HepG2 (cell line): ENCODE data around the gene TBC1D2B. TPM values are rescaled to one million over a fixed set of nuclear protein-coding genes. Genes with fewer than 3 reads are reported as not detected.

Experiments
- CAMTA2 ChIP-seq: sonication (generic); formaldehyde crosslinking; IDR thresholded peaks from 2 replicates; pipeline ENCODE4 v1.4.0; 2020; ENCODE audit warnings: mild to moderate bottlenecking, missing genetic modification reagents, borderline replicate concordance
- GPBP1L1 ChIP-seq: sonication (generic); formaldehyde crosslinking; IDR thresholded peaks from 2 replicates; pipeline ENCODE4 v1.5.0; 2020; ENCODE audit warnings: mild to moderate bottlenecking, missing genetic modification reagents
- HMG20A ChIP-seq: IDR thresholded peaks from 2 replicates; pipeline ENCODE4 v1.6.1; 2016; ENCODE audit warnings: borderline replicate concordance
- HMGA1 ChIP-seq: sonication (generic); formaldehyde crosslinking; conservative IDR thresholded peaks from 2 replicates; pipeline ENCODE4 v1.4.0; 2020; ENCODE audit warnings: missing genetic modification reagents
- HOXA3 ChIP-seq: sonication (generic); formaldehyde crosslinking; IDR thresholded peaks from 2 replicates; pipeline ENCODE4 v1.5.0; 2020; ENCODE audit warnings: missing genetic modification reagents
- KDM5B ChIP-seq: sonication (generic); formaldehyde crosslinking; IDR thresholded peaks from 2 replicates; pipeline ENCODE4 v1.4.0; 2020; ENCODE audit warnings: missing genetic modification reagents, mild to moderate bottlenecking, borderline replicate concordance
- KLF13 ChIP-seq: sonication (generic); formaldehyde crosslinking; IDR thresholded peaks from 2 replicates; pipeline ENCODE4 v1.4.0; 2020; ENCODE audit warnings: mild to moderate bottlenecking, missing genetic modification reagents
- LRRFIP1 ChIP-seq: sonication (generic); formaldehyde crosslinking; conservative IDR thresholded peaks from 2 replicates; pipeline ENCODE4 v1.4.0; 2020; ENCODE audit warnings: missing genetic modification reagents
- PHF21A ChIP-seq: sonication (generic); formaldehyde crosslinking; IDR thresholded peaks from 2 replicates; pipeline ENCODE4 v1.5.0; 2020; ENCODE audit warnings: mild to moderate bottlenecking, missing genetic modification reagents
- POGZ ChIP-seq: sonication (generic); formaldehyde crosslinking; IDR thresholded peaks from 2 replicates; pipeline ENCODE4 v1.4.0; 2020; ENCODE audit warnings: mild to moderate bottlenecking, missing genetic modification reagents
- RXRB ChIP-seq: IDR thresholded peaks from 2 replicates; pipeline ENCODE4 v1.6.1; 2016; ENCODE audit warnings: borderline replicate concordance, missing genetic modification reagents, missing compliant biosample characterization
- USF2 ChIP-seq, 2 experiments: sonication (generic) in 1 of 2; formaldehyde crosslinking in 1 of 2; IDR thresholded peaks; 2 replicates each; pipeline versions ENCODE4 v1.5.1 to v1.6.1; 2011 to 2020; ENCODE audit warnings: borderline replicate concordance in 1 of 2, low read depth in 1 of 2, low read length in 1 of 2, mild to moderate bottlenecking in 1 of 2, missing genetic modification reagents in 1 of 2, moderate library complexity in 1 of 2
- ZKSCAN8 ChIP-seq: IDR thresholded peaks from 2 replicates; pipeline ENCODE4 v1.6.1; 2016; ENCODE audit warnings: borderline replicate concordance, missing genetic modification reagents, missing compliant biosample characterization
- ZNF496 ChIP-seq: sonication (generic); formaldehyde crosslinking; IDR thresholded peaks from 2 replicates; pipeline ENCODE4 v1.8.1; 2023; ENCODE audit warnings: mild to moderate bottlenecking, moderate library complexity, missing genetic modification reagents; ENCODE audit not compliant: insufficient replicate concordance
- ZNF644 ChIP-seq: IDR thresholded peaks from 2 replicates; pipeline ENCODE4 v1.6.1; 2016; ENCODE audit warnings: low read depth
- ZNF780A ChIP-seq: sonication (generic); formaldehyde crosslinking; IDR thresholded peaks from 2 replicates; pipeline ENCODE4 v1.8.0; 2022; ENCODE audit warnings: mild to moderate bottlenecking, missing genetic modification reagents, moderate library complexity
- ZNF782 ChIP-seq: sonication (generic); formaldehyde crosslinking; IDR thresholded peaks from 2 replicates; pipeline ENCODE4 v1.4.0; 2020; ENCODE audit warnings: missing genetic modification reagents, mild to moderate bottlenecking, borderline replicate concordance
- polyA plus RNA-seq, 8 experiments: library from polyadenylated mRNA; depleted of rRNA in 3 of 8; stranded (reverse) in 7 of 8; unstranded in 1 of 8; fragments of >200 nt; fragmentation: Illumina TruSeq in 4 of 8; extraction: Trizol in 4 of 8; gene quantifications; 2 replicates each; pipeline versions ENCODE4 v1.2.1 to v1.2.3, GENCODE V29; 2011 to 2016; ENCODE audit warnings: low read depth in 4 of 8, missing spikeins in 1 of 8, mixed read lengths in 1 of 8; ENCODE audit not compliant: insufficient read depth in 1 of 8
- total RNA-seq, 5 experiments: library from RNA; depleted of rRNA; stranded (reverse); fragments of >200 nt; fragmentation: Illumina TruSeq; extraction: Trizol; gene quantifications; 2 replicates each; pipeline ENCODE4 v1.2.3, GENCODE V29; 2016; ENCODE audit warnings: low read depth in 1 of 5
- TF ChIP-seq, protein P1 (sequence below): sonication (generic); formaldehyde crosslinking; IDR thresholded peaks from 2 replicates; pipeline ENCODE4 v1.5.0; 2020; ENCODE audit warnings: missing genetic modification reagents
- TF ChIP-seq, protein P2 (sequence below): sonication (generic); formaldehyde crosslinking; IDR thresholded peaks from 2 replicates; pipeline ENCODE4 v1.9.0; 2021; ENCODE audit warnings: missing genetic modification reagents, mild to moderate bottlenecking, borderline replicate concordance
- TF ChIP-seq, protein P3 (sequence below): IDR thresholded peaks from 2 replicates; pipeline ENCODE4 v1.6.1; 2016

Gene TBC1D2B
- total and polyA plus RNA-seq, 2 of the 13 experiments (the other 11 are each of a cell fraction or from before 2014, with no cell fraction given), result 10.1 to 14.4 TPM

GRCh38 chr15:78065284-78065872 lies 12.1 kb downstream of the TBC1D2B start (continued):
- TF ChIP-seq USF2 (IDR thresholded peaks at IDR 0.05; ENCODE audit: low read depth, low read length), result no peak
- no peak for TF ChIP-seq USF2 (CRISPR knock-in tag; IDR thresholded peaks at IDR 0.05; ENCODE audit: borderline replicate concordance)
- no peak for TF ChIP-seq GPBP1L1
- peak; percentile 100 for TF ChIP-seq PHF21A
- TF ChIP-seq, protein P1, sequence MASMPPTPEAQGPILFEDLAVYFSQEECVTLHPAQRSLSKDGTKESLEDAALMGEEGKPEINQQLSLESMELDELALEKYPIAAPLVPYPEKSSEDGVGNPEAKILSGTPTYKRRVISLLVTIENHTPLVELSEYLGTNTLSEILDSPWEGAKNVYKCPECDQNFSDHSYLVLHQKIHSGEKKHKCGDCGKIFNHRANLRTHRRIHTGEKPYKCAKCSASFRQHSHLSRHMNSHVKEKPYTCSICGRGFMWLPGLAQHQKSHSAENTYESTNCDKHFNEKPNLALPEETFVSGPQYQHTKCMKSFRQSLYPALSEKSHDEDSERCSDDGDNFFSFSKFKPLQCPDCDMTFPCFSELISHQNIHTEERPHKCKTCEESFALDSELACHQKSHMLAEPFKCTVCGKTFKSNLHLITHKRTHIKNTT (CRISPR knock-in tag), result no peak
- TF ChIP-seq POGZ (CRISPR knock-in tag), result peak; percentile 88
- TF ChIP-seq, protein P2, sequence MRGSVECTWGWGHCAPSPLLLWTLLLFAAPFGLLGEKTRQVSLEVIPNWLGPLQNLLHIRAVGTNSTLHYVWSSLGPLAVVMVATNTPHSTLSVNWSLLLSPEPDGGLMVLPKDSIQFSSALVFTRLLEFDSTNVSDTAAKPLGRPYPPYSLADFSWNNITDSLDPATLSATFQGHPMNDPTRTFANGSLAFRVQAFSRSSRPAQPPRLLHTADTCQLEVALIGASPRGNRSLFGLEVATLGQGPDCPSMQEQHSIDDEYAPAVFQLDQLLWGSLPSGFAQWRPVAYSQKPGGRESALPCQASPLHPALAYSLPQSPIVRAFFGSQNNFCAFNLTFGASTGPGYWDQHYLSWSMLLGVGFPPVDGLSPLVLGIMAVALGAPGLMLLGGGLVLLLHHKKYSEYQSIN (CRISPR knock-in tag), result no peak
- TF ChIP-seq LRRFIP1, result 0 out of 2 replicates have a peak, but pooled peaks have one; percentile 65
- no peak for TF ChIP-seq ZNF780A (CRISPR knock-in tag)
- no peak for TF ChIP-seq HMGA1
- TF ChIP-seq KLF13 (CRISPR knock-in tag), result no peak
- peak; percentile 96 for TF ChIP-seq RXRB (CRISPR knock-in tag)
- peak; percentile 55; the same call in 1 of the 2 replicates for TF ChIP-seq KDM5B (CRISPR knock-in tag)
- TF ChIP-seq, protein P3, sequence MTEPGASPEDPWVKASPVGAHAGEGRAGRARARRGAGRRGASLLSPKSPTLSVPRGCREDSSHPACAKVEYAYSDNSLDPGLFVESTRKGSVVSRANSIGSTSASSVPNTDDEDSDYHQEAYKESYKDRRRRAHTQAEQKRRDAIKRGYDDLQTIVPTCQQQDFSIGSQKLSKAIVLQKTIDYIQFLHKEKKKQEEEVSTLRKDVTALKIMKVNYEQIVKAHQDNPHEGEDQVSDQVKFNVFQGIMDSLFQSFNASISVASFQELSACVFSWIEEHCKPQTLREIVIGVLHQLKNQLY (CRISPR knock-in tag), result peak; percentile 100
- peak; percentile 91; the same call in 1 of the 2 replicates for TF ChIP-seq ZKSCAN8 (CRISPR knock-in tag)
- TF ChIP-seq ZNF644 (CRISPR knock-in tag), result peak; percentile 88
- TF ChIP-seq HMG20A, result peak; percentile 99
- TF ChIP-seq HOXA3 (CRISPR knock-in tag), result peak; percentile 79
- TF ChIP-seq ZNF496 (CRISPR knock-in tag), result no peak
- no peak for TF ChIP-seq CAMTA2
- TF ChIP-seq ZNF782 (CRISPR knock-in tag), result peak; percentile 79; the same call in 1 of the 2 replicates
